GM21529 (cell line): ENCODE measurements around the gene ROBO1.
"Not testable (repeated sequence)": the region's sequence is repeated elsewhere in the genome, so short reads cannot be mapped to it uniquely, and the experiment has no call there.

Experiments
- ATAC-seq: cut with Tn5 transposase; IDR thresholded peaks from one replicate; pipeline ENCODE4 v1.9.1; 2021; ENCODE audit not compliant: unreplicated experiment

Gene ROBO1

GRCh38 chr3:79767905-79768267 is at the start of gene ROBO1:
Gene ROBO1 (minus strand): TSS chr3:79767998.
- no peak for ATAC-seq

GRCh38 chr3:79817224-79817623 is 49.4 kb upstream of the ROBO1 start:
- no peak for ATAC-seq

GRCh38 chr3:79815478-79815877 is 47.7 kb upstream of the ROBO1 start:
- no peak for ATAC-seq

GRCh38 chr3:79810581-79810980 is 42.8 kb upstream of the ROBO1 start:
- no peak for ATAC-seq

- ATAC-seq: no peak
Observed at GRCh38 chr3:79810092-79810491, 42.3 kb upstream of the ROBO1 start.

GRCh38 chr3:79809106-79809505 is 41.3 kb upstream of the ROBO1 start:
- ATAC-seq: no peak

GRCh38 chr3:79808515-79808914 is 40.7 kb upstream of the ROBO1 start:
- ATAC-seq: no peak

- not testable (repeated sequence) for ATAC-seq
Observed at GRCh38 chr3:79790177-79790576, 22.4 kb upstream of the ROBO1 start.

- ATAC-seq: no peak
Observed at GRCh38 chr3:79773291-79773690, 5.5 kb upstream of the ROBO1 start.

- no peak for ATAC-seq
Observed at GRCh38 chr3:79769229-79769628, 1.4 kb upstream of the ROBO1 start.

- no peak for ATAC-seq
Observed at GRCh38 chr3:79767194-79767904, 449 bp downstream of the ROBO1 start.

- no peak for ATAC-seq
Observed at GRCh38 chr3:79766496-79767193, 1.2 kb downstream of the ROBO1 start.

- ATAC-seq: no peak
Observed at GRCh38 chr3:79765911-79766310, 1.9 kb downstream of the ROBO1 start.

GRCh38 chr3:79761441-79761840 is 6.4 kb downstream of the ROBO1 start:
- ATAC-seq: no peak

- no peak for ATAC-seq
Observed at GRCh38 chr3:79751703-79752102, 16.1 kb downstream of the ROBO1 start.

GRCh38 chr3:79737530-79737929 is 30.3 kb downstream of the ROBO1 start:
- ATAC-seq: no peak

- no peak for ATAC-seq
Observed at GRCh38 chr3:79729096-79729495, 38.7 kb downstream of the ROBO1 start.

- no peak for ATAC-seq
Observed at GRCh38 chr3:79726786-79727185, 41.0 kb downstream of the ROBO1 start.

GRCh38 chr3:79724206-79724605 is 43.6 kb downstream of the ROBO1 start:
- ATAC-seq: no peak

GRCh38 chr3:79690072-79690471 is 77.7 kb downstream of the ROBO1 start:
- no peak for ATAC-seq

GRCh38 chr3:79685108-79685507 is 82.7 kb downstream of the ROBO1 start:
- ATAC-seq: no peak

GRCh38 chr3:79684041-79684440 is 83.8 kb downstream of the ROBO1 start:
- no peak for ATAC-seq

- no peak for ATAC-seq
Observed at GRCh38 chr3:79672731-79673130, 95.1 kb downstream of the ROBO1 start.
